H1 (cell line): ENCODE measurements around the gene SH2B3. TPM values are rescaled to one million over a fixed set of nuclear protein-coding genes. Genes with fewer than 3 reads are reported as not detected.

ENCODE experiments used
- CTCF ChIA-PET: fragments of 300-600 bp; sonication (Branson Sonifier 250); formaldehyde crosslinking; loops from one replicate; lab custom pipeline; 2021; ENCODE audit not compliant: partially characterized antibody; lab: Charles Lee
- POLR2A ChIA-PET: fragments of 300-600 bp; sonication (Branson Sonifier 250); formaldehyde crosslinking; loops from one replicate; lab custom pipeline; 2021; ENCODE audit warnings: inconsistent platforms; ENCODE audit not compliant: partially characterized antibody; lab: Charles Lee
- DNase-seq, 2 experiments: peaks; one replicate each; pipeline versions ENCODE4 v3.0.0 to v3.0.0-alpha.2; 2010 to 2022; ENCODE audit warnings: low spot score in 2 of 2, low read depth in 1 of 2, mixed read lengths in 1 of 2
- FAIRE-seq: peaks from 2 replicates; lab custom pipeline; 2011; peaks lifted over from hg19 to GRCh38; lab: Jason Lieb, UNC
- H2AFZ ChIP-seq: 2 replicates; pipeline ENCODE4 v1.8.1; 2012; ENCODE audit warnings: low read length, inconsistent platforms
- H2AK5ac ChIP-seq: 2 replicates; pipeline ENCODE4 v1.6.1; 2013; ENCODE audit warnings: low read depth, low read length
- H2BK120ac ChIP-seq: replicated peaks from 2 replicates; pipeline ENCODE3; 2013; ENCODE audit warnings: low read depth, low read length, inconsistent platforms
- H2BK12ac ChIP-seq: 2 replicates; pipeline ENCODE4 v1.6.1; 2013; ENCODE audit warnings: low read depth, low read length
- H2BK15ac ChIP-seq: 2 replicates; pipeline ENCODE4 v1.6.1; 2013; ENCODE audit warnings: low read length
- H2BK20ac ChIP-seq: 2 replicates; pipeline ENCODE4 v1.6.1; 2013; ENCODE audit warnings: low read length
- H2BK5ac ChIP-seq: 2 replicates; pipeline ENCODE4 v1.6.1; 2013; ENCODE audit warnings: low read depth, low read length
- H3K14ac ChIP-seq: 2 replicates; pipeline ENCODE4 v1.6.1; 2013; ENCODE audit warnings: inconsistent platforms; ENCODE audit not compliant: insufficient read length
- H3K18ac ChIP-seq: 2 replicates; pipeline ENCODE4 v1.6.1; 2013; ENCODE audit warnings: low read length; ENCODE audit errors: extremely low read depth
- H3K23ac ChIP-seq: 2 replicates; pipeline ENCODE4 v1.6.1; 2013; ENCODE audit warnings: inconsistent platforms; ENCODE audit not compliant: insufficient read length
- H3K23me2 ChIP-seq: 2 replicates; pipeline ENCODE4 v1.6.1; 2013; ENCODE audit warnings: low read depth, low read length
- H3K27ac ChIP-seq: 2 replicates; pipeline ENCODE4 v1.6.1; 2011; ENCODE audit warnings: low read depth, low read length, inconsistent platforms
- H3K27me3 ChIP-seq, 4 experiments: replicated peaks in 1 of 4; 1 replicate in 1 of 4; 2 replicates in 3 of 4; pipeline versions ENCODE4 v1.6.1 to v1.8.1; 2011 to 2013; ENCODE audit warnings: low read length in 3 of 4, mild to moderate bottlenecking in 3 of 4, inconsistent platforms in 2 of 4, mixed read lengths in 2 of 4, moderate library complexity in 1 of 4; ENCODE audit not compliant: control insufficient read depth in 3 of 4, insufficient read depth in 3 of 4; ENCODE audit errors: extremely low read depth in 1 of 4
- H3K36me3 ChIP-seq, 4 experiments: 2 replicates each; pipeline versions ENCODE4 v1.6.1 to v1.8.1; 2011 to 2013; ENCODE audit warnings: mild to moderate bottlenecking in 4 of 4, low read length in 3 of 4, moderate library complexity in 2 of 4, control low read depth in 1 of 4, inconsistent platforms in 1 of 4; ENCODE audit not compliant: insufficient read depth in 4 of 4, control insufficient read depth in 2 of 4
- H3K4ac ChIP-seq: replicated peaks from 2 replicates; pipeline ENCODE3; 2013; ENCODE audit warnings: low read length, low read depth, mixed read lengths, inconsistent platforms; ENCODE audit not compliant: insufficient read length
- H3K4me1 ChIP-seq, 4 experiments: replicated peaks in 1 of 4; 1 replicate in 1 of 4; 2 replicates in 3 of 4; pipeline versions ENCODE4 v1.6.1 to v1.8.1; 2011 to 2013; ENCODE audit warnings: low read length in 3 of 4, inconsistent platforms in 2 of 4, mixed read lengths in 1 of 4; ENCODE audit not compliant: insufficient read depth in 4 of 4, control insufficient read depth in 3 of 4
- H3K4me2 ChIP-seq, 2 experiments: 2 replicates each; pipeline versions ENCODE4 v1.6.1 to v1.8.1; 2011 to 2013; ENCODE audit warnings: low read depth in 2 of 2, low read length in 2 of 2, control low read depth in 1 of 2, inconsistent platforms in 1 of 2, mild to moderate bottlenecking in 1 of 2; ENCODE audit not compliant: insufficient read depth in 1 of 2
- H3K4me3 ChIP-seq, 4 experiments: fragments of 200-600, 300-600 bp in 1 of 4; sonication (generic), shearing (Covaris generic), sonication (Bioruptor Twin) in 1 of 4; 2 replicates each; pipeline versions ENCODE4 v1.5.1 to v1.8.1; 2011 to 2016; ENCODE audit warnings: low read length in 4 of 4, low read depth in 3 of 4, control low read depth in 2 of 4, inconsistent platforms in 2 of 4, mild to moderate bottlenecking in 2 of 4, mixed read lengths in 1 of 4, moderate library complexity in 1 of 4; ENCODE audit not compliant: insufficient read depth in 2 of 4; ENCODE audit errors: extremely low read depth in 1 of 4
- H3K56ac ChIP-seq: replicated peaks from 2 replicates; pipeline ENCODE3; 2013; ENCODE audit warnings: low read depth, mild to moderate bottlenecking, mixed read lengths, low read length, inconsistent platforms; ENCODE audit not compliant: insufficient read length
- H3K79me1 ChIP-seq: 2 replicates; pipeline ENCODE4 v1.6.1; 2013; ENCODE audit warnings: low read depth, low read length, control low read depth
- H3K79me2 ChIP-seq, 2 experiments: 2 replicates each; pipeline versions ENCODE4 v1.6.1 to v1.8.1; 2012 to 2013; ENCODE audit warnings: low read length in 2 of 2, mild to moderate bottlenecking in 2 of 2, inconsistent platforms in 1 of 2; ENCODE audit not compliant: insufficient read depth in 2 of 2, control insufficient read depth in 1 of 2
- H3K9ac ChIP-seq, 4 experiments: replicated peaks in 1 of 4; 1 replicate in 1 of 4; 2 replicates in 3 of 4; pipeline versions ENCODE4 v1.6.1 to v1.8.1; 2011 to 2013; ENCODE audit warnings: low read depth in 3 of 4, low read length in 3 of 4, control low read depth in 2 of 4, mild to moderate bottlenecking in 2 of 4, moderate library complexity in 2 of 4, inconsistent platforms in 1 of 4; ENCODE audit errors: extremely low read depth in 1 of 4
- H3K9me3 ChIP-seq, 2 experiments: 2 replicates each; pipeline versions ENCODE4 v1.6.1 to v1.8.1; 2012 to 2013; ENCODE audit warnings: mild to moderate bottlenecking in 2 of 2, moderate library complexity in 2 of 2, control low read depth in 1 of 2, inconsistent platforms in 1 of 2, low read depth in 1 of 2, low read length in 1 of 2, mixed read lengths in 1 of 2; ENCODE audit not compliant: insufficient read depth in 2 of 2
- H4K20me1 ChIP-seq, 2 experiments: replicated peaks in 1 of 2; 2 replicates each; pipeline versions ENCODE3 to v1.8.1; 2011 to 2013; ENCODE audit warnings: inconsistent platforms in 2 of 2, low read length in 2 of 2, mild to moderate bottlenecking in 1 of 2; ENCODE audit not compliant: insufficient read depth in 2 of 2, control insufficient read depth in 1 of 2
- H4K5ac ChIP-seq: 2 replicates; pipeline ENCODE4 v1.6.1; 2013; ENCODE audit warnings: low read length, low read depth, mixed read lengths, inconsistent platforms; ENCODE audit not compliant: insufficient read length
- H4K8ac ChIP-seq: 2 replicates; pipeline ENCODE4 v1.8.0; 2013; ENCODE audit warnings: mild to moderate bottlenecking, moderate library complexity, low read length, inconsistent platforms; ENCODE audit not compliant: insufficient read depth; ENCODE audit errors: extremely low read depth
- H4K91ac ChIP-seq: replicated peaks from 2 replicates; pipeline ENCODE3; 2013; ENCODE audit warnings: low read length, mixed read lengths, inconsistent platforms; ENCODE audit not compliant: insufficient read length
- BCL11A ChIP-seq, 2 experiments: IDR thresholded peaks; one replicate each; pipeline ENCODE4 v1.6.1; 2011; ENCODE audit warnings: low read depth in 2 of 2, low read length in 2 of 2, mild to moderate bottlenecking in 2 of 2
- KDM5A ChIP-seq: fragments of 200-600 bp; IDR thresholded peaks from 2 replicates; pipeline ENCODE4 v1.7.1; 2012; ENCODE audit warnings: mild to moderate bottlenecking, low read length, inconsistent platforms, mixed read lengths
- NANOG ChIP-seq: IDR thresholded peaks from 2 replicates; pipeline ENCODE4 v1.6.1; 2011; ENCODE audit warnings: low read length, low read depth, mild to moderate bottlenecking, inconsistent platforms; ENCODE audit not compliant: insufficient read depth, poor library complexity, severe bottlenecking
- SP2 ChIP-seq: IDR thresholded peaks from 2 replicates; pipeline ENCODE4 v1.6.1; 2012; ENCODE audit warnings: mild to moderate bottlenecking, low read length, inconsistent platforms
- WGBS, 2 experiments: shearing (Covaris generic) in 1 of 2; methylation state at CpG; one replicate each; pipeline versions ENCODE4 v1.1.6 to v1.1.7; 2013 to 2015; ENCODE audit warnings: low lambda C conversion rate in 2 of 2, mixed read lengths in 2 of 2, inconsistent platforms in 1 of 2, low coverage in 1 of 2, missing lambda C conversion rate in 1 of 2; ENCODE audit not compliant: insufficient replicate concordance in 2 of 2, insufficient coverage in 1 of 2, insufficient read length in 1 of 2; ENCODE audit errors: extremely low coverage in 1 of 2, missing lambda C conversion rate in 1 of 2; 5-methylcytosine and 5-hydroxymethylcytosine counted together
- polyA plus RNA-seq, 7 experiments: library from polyadenylated mRNA; depleted of rRNA in 3 of 7; stranded (reverse) in 5 of 7; unstranded in 2 of 7; fragments of >200 nt in 5 of 7; fragments of 200-250 nt in 2 of 7; gene quantifications; 1 replicate in 5 of 7; 2 replicates in 1 of 7; 4 replicates in 1 of 7; pipeline versions ENCODE4 v1.2.1 to v1.2.3, GENCODE V29; 2011 to 2013; ENCODE audit warnings: missing spikeins in 2 of 7, mixed read lengths in 2 of 7
- total RNA-seq: library from RNA; stranded (reverse); fragmentation: NEBNext Ultra II Directional; extraction: Animal tissue kit (Norgen Biotek cat#: 25700); gene quantifications from 2 replicates; pipeline ENCODE4 v1.2.1, GENCODE V29; 2021
- TF ChIP-seq, protein P1 (sequence below): IDR thresholded peaks from 2 replicates; pipeline ENCODE4 v1.6.1; 2012; ENCODE audit warnings: inconsistent platforms

The SH2B3 gene
- total and polyA plus RNA-seq, 2 of the 8 experiments (the other 6 are each of a cell fraction or from before 2014, with no cell fraction given) = 20.8 to 34.1 TPM

DNA sequence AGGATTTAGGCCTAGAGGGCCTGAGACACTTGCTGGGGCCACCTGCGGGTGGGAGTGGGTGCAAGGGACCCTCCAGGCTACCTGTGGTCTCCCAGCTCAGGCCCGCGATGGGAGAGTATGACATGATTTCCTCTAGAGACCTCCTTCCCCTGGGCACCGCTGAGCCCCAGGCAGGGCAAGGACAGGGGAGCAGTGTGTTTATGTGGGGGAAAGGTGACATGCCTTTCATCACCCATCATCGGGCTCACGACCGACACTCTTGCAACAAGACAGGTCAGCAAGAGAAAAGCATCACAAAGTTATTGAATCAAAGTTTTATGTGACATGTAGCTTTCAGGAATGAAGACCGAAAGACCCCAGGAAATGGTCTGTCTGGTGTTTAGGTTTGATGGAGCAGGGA, 19.9 kb downstream of the SH2B3 start:
- no peak overlapping the region for H3K4me3 ChIP-seq
- TF ChIP-seq NANOG = no peak
- TF ChIP-seq, protein P1, sequence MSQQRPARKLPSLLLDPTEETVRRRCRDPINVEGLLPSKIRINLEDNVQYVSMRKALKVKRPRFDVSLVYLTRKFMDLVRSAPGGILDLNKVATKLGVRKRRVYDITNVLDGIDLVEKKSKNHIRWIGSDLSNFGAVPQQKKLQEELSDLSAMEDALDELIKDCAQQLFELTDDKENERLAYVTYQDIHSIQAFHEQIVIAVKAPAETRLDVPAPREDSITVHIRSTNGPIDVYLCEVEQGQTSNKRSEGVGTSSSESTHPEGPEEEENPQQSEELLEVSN = no peak
- no peak for TF ChIP-seq BCL11A (IDR thresholded peaks at IDR 0.05; ENCODE audit: low read depth in 2 of 2, low read length in 2 of 2)
- no peak for TF ChIP-seq KDM5A
- no peak for TF ChIP-seq SP2
- no peak overlapping the region for H3K18ac ChIP-seq
- H3K9me3 ChIP-seq = no peaks in the 10 kb centered on the region
- peak overlapping the region; percentile 10; the same call in 1 of the 2 replicates for H3K27ac ChIP-seq
- no peak overlapping the region for H2BK15ac ChIP-seq
- H3K4me2 ChIP-seq = no peak overlapping the region
- H3K4me1 ChIP-seq = peaks cover 0 to 30% (median 20%) of the 10 kb centered on the region in 4 experiments; a peak in 6 of 7 replicates
- H3K14ac ChIP-seq = no peak overlapping the region
- no peak overlapping the region for H4K5ac ChIP-seq
- H3K23ac ChIP-seq = no peak overlapping the region
- ChIA-PET CTCF (interaction anchor here (0.6 to 11.1 kb wide), 12 partner anchors 9 to 1246 kb away, joined by 3 to 189 read pairs (median 10); partner anchors contain the start of gene SH2B3), POLR2A (interaction anchor here (0.7 to 4.9 kb wide), 8 partner anchors 9 to 26 kb away, joined by 3 to 29 read pairs (median 8); no protein-coding TSS in a partner anchor)
- no peak overlapping the region for H2BK12ac ChIP-seq
- H4K8ac ChIP-seq = no peak overlapping the region
- H4K91ac ChIP-seq = no peak overlapping the region
- H2BK120ac ChIP-seq = no peak overlapping the region
- peaks cover 0 to 4% (median 0%) of the 10 kb centered on the region in 4 experiments; a peak in 1 of 8 replicates for H3K36me3 ChIP-seq
- H3K79me2 ChIP-seq = peaks cover 4 to 62% of the 10 kb centered on the region in 2 experiments; a peak in 3 of 4 replicates
- no peak overlapping the region for H3K56ac ChIP-seq
- H2BK20ac ChIP-seq = no peak overlapping the region
- H3K9ac ChIP-seq = no peak overlapping the region
- no peaks in the 10 kb centered on the region; the same call in 1 of the 2 replicates for H3K23me2 ChIP-seq
- no peak overlapping the region for H2AK5ac ChIP-seq
- no peaks in the 10 kb centered on the region; a peak in 1 of 7 replicates for H3K27me3 ChIP-seq
- 89% methylated on average over 8 of the region's 8 CpGs; no CpG with 5 or more reads in 1 of the 2 experiments for WGBS, 2 experiments
- H2BK5ac ChIP-seq = peak overlapping the region; percentile 56; the same call in 1 of the 2 replicates
- H3K4ac ChIP-seq = no peak overlapping the region
- peaks cover 12% of the 10 kb centered on the region for H3K79me1 ChIP-seq
- H4K20me1 ChIP-seq = peaks cover 4 to 10% of the 10 kb centered on the region in 2 experiments
- FAIRE-seq (no peak), DNase-seq (no peak)
- no peak overlapping the region for H2AFZ ChIP-seq
